CD4-positive, alpha-beta memory T cell (primary cell): ENCODE data around the gene IQCM. TPM values are rescaled to one million over a fixed set of nuclear protein-coding genes. Genes with fewer than 3 reads are reported as not detected.

Source experiments
- CTCF ChIA-PET: fragments of 350-600 bp; sonication (Branson Sonifier 250); formaldehyde crosslinking; loops from one replicate; lab custom pipeline; 2021; ENCODE audit warnings: inconsistent platforms; ENCODE audit not compliant: partially characterized antibody; lab: Charles Lee
- POLR2A ChIA-PET: fragments of 350-600 bp; sonication (Branson Sonifier 250); formaldehyde crosslinking; loops from one replicate; lab custom pipeline; 2021; ENCODE audit not compliant: partially characterized antibody; lab: Charles Lee
- DNase-seq, 5 donors: peaks; one replicate each; pipeline versions ENCODE4 v3.0.0 to v3.0.0-alpha.2; 2020 to 2022; ENCODE audit warnings: mixed read lengths in 1 of 5
- H3K27ac ChIP-seq: one replicate; pipeline ENCODE4 v1.7.0; 2013; ENCODE audit warnings: low read depth, low read length
- H3K27me3 ChIP-seq: 2 replicates; pipeline ENCODE4 v1.7.0; 2013; ENCODE audit warnings: mild to moderate bottlenecking, low read length, moderate library complexity; ENCODE audit not compliant: insufficient read depth
- H3K36me3 ChIP-seq: 2 replicates; pipeline ENCODE4 v1.7.0; 2013; ENCODE audit warnings: mild to moderate bottlenecking, low read length, moderate library complexity; ENCODE audit not compliant: insufficient read depth
- H3K4me1 ChIP-seq: 2 replicates; pipeline ENCODE4 v1.7.0; 2013; ENCODE audit warnings: mild to moderate bottlenecking, low read length, moderate library complexity; ENCODE audit not compliant: insufficient read depth
- H3K4me3 ChIP-seq, 2 donors: one replicate each; pipeline ENCODE4 v1.7.0; 2013; ENCODE audit warnings: low read length in 2 of 2, mild to moderate bottlenecking in 1 of 2
- H3K9me3 ChIP-seq, 2 donors: one replicate each; pipeline ENCODE4 v1.7.0; 2013; ENCODE audit warnings: low read length in 2 of 2, control low read depth in 1 of 2; ENCODE audit not compliant: control insufficient read depth in 1 of 2
- H3K27ac Mint-ChIP-seq, 7 donors: one replicate each; pipeline ENCODE4 v1.8.0; 2020 to 2021; ENCODE audit warnings: mixed read lengths in 7 of 7, mild to moderate bottlenecking in 6 of 7, inconsistent platforms in 3 of 7, moderate library complexity in 3 of 7
- H3K27me3 Mint-ChIP-seq, 2 donors: one replicate each; pipeline ENCODE4 v1.8.0; 2020 to 2021; ENCODE audit warnings: mixed read lengths in 2 of 2
- H3K36me3 Mint-ChIP-seq, 2 donors: one replicate each; pipeline ENCODE4 v1.8.0; 2020 to 2021; ENCODE audit warnings: mixed read lengths in 2 of 2, inconsistent platforms in 1 of 2, mild to moderate bottlenecking in 1 of 2
- H3K4me1 Mint-ChIP-seq, 4 donors: one replicate each; pipeline ENCODE4 v1.8.0; 2020 to 2021; ENCODE audit warnings: mixed read lengths in 4 of 4, mild to moderate bottlenecking in 1 of 4
- H3K4me3 Mint-ChIP-seq, 8 donors: one replicate each; pipeline ENCODE4 v1.8.0; 2020 to 2021; ENCODE audit warnings: mixed read lengths in 8 of 8, mild to moderate bottlenecking in 7 of 8, moderate library complexity in 6 of 8, inconsistent platforms in 3 of 8
- H3K9me3 Mint-ChIP-seq, 8 donors: one replicate each; pipeline ENCODE4 v1.8.0; 2020 to 2021; ENCODE audit warnings: mixed read lengths in 8 of 8, mild to moderate bottlenecking in 5 of 8, inconsistent platforms in 3 of 8, moderate library complexity in 1 of 8
- intact Hi-C: fragments of 100-400 bp; cut with micrococcal nuclease; formaldehyde crosslinking; loops from one replicate; pipeline ENCODE4 v1.15.1; 2023
- polyA plus RNA-seq, 2 donors: library from polyadenylated mRNA; unstranded; fragments of 300-500 nt; fragmentation: Illumina TruSeq; gene quantifications; one replicate each; pipeline ENCODE4 v1.2.3, GENCODE V29; 2021
- total RNA-seq, 2 experiments: library from RNA; stranded (reverse); gene quantifications; one replicate each; pipeline ENCODE4 v1.2.3, GENCODE V29; 2021

Gene IQCM
- total and polyA plus RNA-seq, 4 experiments from 2014 or later = not detected

- Mint-ChIP-seq H3K4me1 (no peaks in the 10 kb centered on the region), H3K9me3 (peaks cover 0 to 2% (median 0%) of the 10 kb centered on the region in 8 donors), H3K4me3 (no peak overlapping the region), H3K36me3 (no peaks in the 10 kb centered on the region), H3K27ac (no peak overlapping the region), H3K27me3 (peaks cover 0 to 4% of the 10 kb centered on the region in 2 donors)
- no peak overlapping the region for H3K4me3 ChIP-seq
- no peaks in the 10 kb centered on the region for H3K4me1 ChIP-seq
- no peak overlapping the region for H3K27ac ChIP-seq
- ChIA-PET CTCF (interaction anchor here (0.9 kb wide), 1 partner anchor 9 kb away, joined by 3 read pairs; no protein-coding TSS in a partner anchor), POLR2A (no interaction called here)
- H3K36me3 ChIP-seq = no peaks in the 10 kb centered on the region
- no peaks in the 10 kb centered on the region for H3K9me3 ChIP-seq
- intact Hi-C loops = no loop called here
- H3K27me3 ChIP-seq = no peaks in the 10 kb centered on the region
- DNase-seq = no peak
These were observed 88.0 kb downstream of the IQCM start for GRCh38 chr4:149727663-149728062.

GRCh38 chr4:149723065-149723464, 92.6 kb downstream of the IQCM start:
- Mint-ChIP-seq H3K36me3 (no peaks in the 10 kb centered on the region), H3K27ac (no peak overlapping the region), H3K4me1 (no peaks in the 10 kb centered on the region), H3K27me3 (no peaks in the 10 kb centered on the region), H3K4me3 (no peak overlapping the region), H3K9me3 (peaks cover 0 to 5% (median 0%) of the 10 kb centered on the region in 8 donors)
- no peak overlapping the region for H3K4me3 ChIP-seq
- no peaks in the 10 kb centered on the region for H3K36me3 ChIP-seq
- no peaks in the 10 kb centered on the region for H3K4me1 ChIP-seq
- intact Hi-C loops = no loop called here
- POLR2A ChIA-PET = no interaction called here
- CTCF ChIA-PET = no interaction called here
- H3K27ac ChIP-seq = no peak overlapping the region
- no peaks in the 10 kb centered on the region for H3K27me3 ChIP-seq
- DNase-seq = no peak
- H3K9me3 ChIP-seq = no peaks in the 10 kb centered on the region

GRCh38 chr4:149719806-149720205, 95.8 kb downstream of the IQCM start:
- Mint-ChIP-seq H3K9me3 (peaks cover 0 to 8% (median 0%) of the 10 kb centered on the region in 8 donors), H3K27ac (no peak overlapping the region), H3K4me3 (no peak overlapping the region), H3K27me3 (no peaks in the 10 kb centered on the region), H3K4me1 (no peaks in the 10 kb centered on the region), H3K36me3 (no peaks in the 10 kb centered on the region)
- Histone ChIP-seq H3K9me3 (no peaks in the 10 kb centered on the region), H3K4me1 (no peaks in the 10 kb centered on the region), H3K4me3 (no peak overlapping the region), H3K27ac (no peak overlapping the region), H3K36me3 (no peaks in the 10 kb centered on the region), H3K27me3 (no peaks in the 10 kb centered on the region)
- no peak for DNase-seq
- intact Hi-C loops = no loop called here
- POLR2A ChIA-PET = no interaction called here
- CTCF ChIA-PET = no interaction called here

GRCh38 chr4:149719357-149719756, 96.3 kb downstream of the IQCM start:
- Mint-ChIP-seq H3K9me3 (peaks cover 0 to 8% (median 0%) of the 10 kb centered on the region in 8 donors), H3K27me3 (no peaks in the 10 kb centered on the region), H3K36me3 (no peaks in the 10 kb centered on the region), H3K4me3 (no peak overlapping the region), H3K27ac (no peak overlapping the region), H3K4me1 (no peaks in the 10 kb centered on the region)
- intact Hi-C loops = no loop called here
- ChIA-PET POLR2A (no interaction called here), CTCF (no interaction called here)
- no peak for DNase-seq
- Histone ChIP-seq H3K36me3 (no peaks in the 10 kb centered on the region), H3K27ac (no peak overlapping the region), H3K4me1 (no peaks in the 10 kb centered on the region), H3K27me3 (no peaks in the 10 kb centered on the region), H3K4me3 (no peak overlapping the region), H3K9me3 (no peaks in the 10 kb centered on the region)

GRCh38 chr4:149718500-149718899, 97.1 kb downstream of the IQCM start:
- Histone ChIP-seq H3K4me3 (no peak overlapping the region), H3K36me3 (no peaks in the 10 kb centered on the region), H3K4me1 (no peaks in the 10 kb centered on the region), H3K27me3 (no peaks in the 10 kb centered on the region), H3K27ac (no peak overlapping the region), H3K9me3 (no peaks in the 10 kb centered on the region)
- no peaks in the 10 kb centered on the region for H3K4me1 Mint-ChIP-seq
- no peaks in the 10 kb centered on the region for H3K27me3 Mint-ChIP-seq
- no peaks in the 10 kb centered on the region for H3K36me3 Mint-ChIP-seq
- no peak overlapping the region for H3K27ac Mint-ChIP-seq
- no peak overlapping the region for H3K4me3 Mint-ChIP-seq
- POLR2A ChIA-PET = no interaction called here
- CTCF ChIA-PET = interaction anchor here (1.2 kb wide), 1 partner anchor 10 kb away, joined by 3 read pairs; no protein-coding TSS in a partner anchor
- intact Hi-C loops = no loop called here
- H3K9me3 Mint-ChIP-seq = peaks cover 0 to 8% (median 0%) of the 10 kb centered on the region in 8 donors
- DNase-seq = no peak

GRCh38 chr4:149716728-149717127, 98.9 kb downstream of the IQCM start:
- DNase-seq = no peak
- ChIA-PET CTCF (no interaction called here), POLR2A (no interaction called here)
- Histone ChIP-seq H3K36me3 (no peaks in the 10 kb centered on the region), H3K9me3 (no peaks in the 10 kb centered on the region), H3K27me3 (no peaks in the 10 kb centered on the region), H3K27ac (no peak overlapping the region), H3K4me3 (no peak overlapping the region), H3K4me1 (no peaks in the 10 kb centered on the region)
- Mint-ChIP-seq H3K4me1 (no peaks in the 10 kb centered on the region), H3K27ac (no peak overlapping the region), H3K4me3 (no peak overlapping the region), H3K36me3 (no peaks in the 10 kb centered on the region), H3K27me3 (no peaks in the 10 kb centered on the region), H3K9me3 (peaks cover 0 to 8% (median 0%) of the 10 kb centered on the region in 8 donors)
- intact Hi-C loops = no loop called here

- Mint-ChIP-seq H3K4me1 (no peaks in the 10 kb centered on the region), H3K27ac (no peak overlapping the region), H3K27me3 (no peaks in the 10 kb centered on the region), H3K4me3 (no peak overlapping the region), H3K9me3 (peaks cover 0 to 8% (median 0%) of the 10 kb centered on the region in 8 donors), H3K36me3 (no peaks in the 10 kb centered on the region)
- peak in 1 of 5 donors; percentile 33 for DNase-seq
- Histone ChIP-seq H3K27me3 (no peaks in the 10 kb centered on the region), H3K36me3 (no peaks in the 10 kb centered on the region), H3K27ac (no peak overlapping the region), H3K4me1 (no peaks in the 10 kb centered on the region), H3K9me3 (no peaks in the 10 kb centered on the region), H3K4me3 (no peak overlapping the region)
- ChIA-PET CTCF (no interaction called here), POLR2A (no interaction called here)
- intact Hi-C loops = no loop called here
These were observed 99.6 kb downstream of the IQCM start for GRCh38 chr4:149715822-149716585.
